GM23248 (cell line): ENCODE data around the gene CFDP1.

Experiments used
- EZH2 ChIP-seq: fragments of 200-600 bp; sonication (generic); IDR thresholded peaks from 2 replicates; pipeline ENCODE4 v1.6.1; 2018; ENCODE audit warnings: antibody characterized with exemption, mild to moderate bottlenecking; ENCODE audit not compliant: insufficient read depth, poor library complexity, severe bottlenecking
- EZH2phosphoT487 ChIP-seq: fragments of 200-600 bp; sonication (generic); IDR thresholded peaks from 2 replicates; pipeline ENCODE4 v1.6.1; 2018; ENCODE audit warnings: antibody characterized with exemption, moderate library complexity, mild to moderate bottlenecking, low read depth; ENCODE audit not compliant: insufficient read depth

DNA sequence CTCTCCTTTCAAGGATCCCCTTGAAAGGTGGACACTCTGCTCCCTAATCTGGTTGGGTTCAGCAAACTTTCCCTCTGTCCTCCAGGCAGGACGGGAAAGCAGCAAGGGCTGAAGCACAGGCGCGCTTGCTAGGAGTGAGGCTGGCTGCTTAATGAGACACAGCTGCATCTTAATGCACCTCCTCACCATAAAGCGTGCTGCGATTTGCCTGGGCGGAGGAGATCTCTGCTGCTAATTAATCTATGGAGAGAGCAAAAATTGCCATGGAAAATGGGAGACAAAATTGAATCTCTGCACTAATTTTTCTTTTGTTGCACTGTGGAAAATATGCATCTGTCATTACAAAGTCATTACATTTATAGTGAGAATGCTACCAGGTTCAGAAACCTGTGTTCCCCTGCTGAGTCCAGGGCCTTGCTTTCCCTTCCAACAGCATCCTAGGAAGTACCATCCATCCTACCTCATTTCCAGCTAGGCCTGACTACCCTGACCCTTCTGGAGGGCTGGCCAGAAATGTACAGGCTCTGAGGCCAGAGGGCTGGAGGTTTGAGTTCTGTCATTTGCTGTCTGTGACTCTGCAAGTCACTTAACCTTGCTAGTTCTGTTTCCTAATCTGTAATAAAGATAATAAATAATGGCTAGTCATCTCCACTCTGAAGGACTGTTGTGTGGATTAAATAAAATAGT, 138.4 kb downstream of the CFDP1 start:
- TF ChIP-seq EZH2phosphoT487 (no peak), EZH2 (no peak)
